Measurements from ENCODE around the gene DMRT3.
A peak's percentile ranks its signal among the peaks of the same experiment; 100 is the strongest.

The DMRT3 gene

GRCh38 chr9:970151-970996, 6.1 kb upstream of the DMRT3 start:
- no peak for DNase-seq (ENCODE audit: low read depth, low spot score)

DNA sequence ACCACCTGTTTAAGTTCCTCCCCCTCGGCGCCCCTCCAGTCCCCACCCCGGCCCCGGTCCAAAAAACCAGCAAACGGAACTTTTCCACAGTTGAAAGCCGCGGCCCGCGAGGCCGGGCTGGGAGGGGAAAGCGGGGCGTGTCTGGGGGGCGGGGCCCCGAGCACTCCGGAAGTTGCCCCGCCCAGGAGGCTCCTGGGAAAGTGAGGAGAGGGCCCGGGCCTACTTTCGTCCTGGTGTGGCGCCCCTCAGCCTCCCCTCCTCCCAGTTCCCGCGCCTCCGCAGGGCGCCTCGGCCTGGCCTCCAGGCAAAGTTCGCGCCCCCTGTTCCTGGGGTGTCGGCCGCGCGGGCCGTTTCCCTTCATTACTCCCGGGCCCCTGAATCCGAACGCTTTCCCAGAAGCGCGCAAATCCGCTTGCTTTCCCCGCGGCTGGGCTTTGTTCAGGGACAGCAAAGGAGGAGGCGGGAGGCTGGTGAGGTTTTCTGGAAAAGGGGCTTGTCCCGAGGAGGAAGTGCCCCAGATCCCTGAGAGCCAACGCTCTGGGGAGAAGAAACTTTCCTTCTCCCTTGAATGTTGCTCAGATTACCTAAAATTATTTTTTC, 4.5 kb upstream of the DMRT3 start:
- DNase-seq (ENCODE audit: low read depth, low spot score) = no peak

- no peak for DNase-seq (ENCODE audit: low read depth, low spot score)
Observed at GRCh38 chr9:972501-973294, 3.8 kb upstream of the DMRT3 start.

GRCh38 chr9:973295-973834, 3.1 kb upstream of the DMRT3 start:
- DNase-seq (ENCODE audit: low read depth, low spot score) = no peak

GRCh38 chr9:974031-974995, 2.1 kb upstream of the DMRT3 start:
- DNase-seq (ENCODE audit: low read depth, low spot score) = no peak

- DNase-seq (ENCODE audit: low read depth, low spot score) = no peak
Observed at GRCh38 chr9:974996-975739, 1.3 kb upstream of the DMRT3 start.

- no peak for DNase-seq (ENCODE audit: low read depth, low spot score)
Observed at GRCh38 chr9:975740-976257, 656 bp upstream of the DMRT3 start.

- DNase-seq (ENCODE audit: low read depth, low spot score) = peak; percentile 23
Observed at GRCh38 chr9:976943-977837, 735 bp downstream of the DMRT3 start.

DNA sequence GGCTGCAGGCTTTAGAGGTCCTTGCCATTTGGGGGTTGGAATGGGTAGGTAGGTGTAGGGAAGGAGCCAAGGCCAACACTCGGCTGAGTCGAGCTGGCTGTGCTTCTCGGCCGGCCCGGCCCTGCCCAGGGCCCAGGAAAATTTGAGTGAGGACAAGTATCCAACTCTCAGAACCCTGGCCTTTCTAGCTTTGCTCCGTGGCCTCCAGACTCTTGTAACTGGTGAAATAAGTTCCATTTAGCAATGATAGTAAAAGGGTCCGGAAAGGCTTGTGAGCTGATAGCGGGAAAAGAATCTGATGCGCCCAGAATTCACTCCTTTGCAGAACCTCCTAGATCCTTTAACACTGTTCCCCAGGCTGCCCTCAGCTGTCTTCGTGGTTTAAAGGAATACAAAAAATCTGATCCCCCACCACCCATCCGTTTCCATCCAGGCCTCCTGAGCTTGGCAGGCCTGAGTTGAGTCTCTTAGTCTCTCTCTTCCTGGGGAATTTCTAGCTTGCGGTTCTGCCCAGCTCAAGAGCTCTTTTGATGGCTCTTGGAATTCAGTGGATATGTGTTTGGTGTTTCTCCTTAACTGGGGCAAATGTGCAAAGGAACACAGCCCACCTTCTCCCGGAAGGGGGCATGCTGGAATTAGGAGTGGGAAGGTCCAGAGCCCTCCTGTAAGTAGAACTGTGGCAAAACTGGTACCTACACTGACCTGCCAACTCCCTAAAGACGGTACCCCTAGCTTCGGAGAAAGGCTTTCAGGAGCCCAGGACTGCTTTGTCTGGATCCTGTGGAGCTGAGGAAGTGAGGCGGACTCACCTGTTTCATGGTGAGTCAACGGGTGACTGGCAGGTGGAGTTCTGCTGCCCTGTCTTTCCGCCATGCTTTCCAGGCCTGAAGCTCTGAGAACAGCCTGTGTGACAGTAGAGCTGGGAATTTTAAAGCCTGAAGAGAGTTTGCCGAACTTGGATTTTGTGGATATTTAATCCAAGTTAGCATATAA, 1.7 kb downstream of the DMRT3 start:
- no peak for DNase-seq (ENCODE audit: low read depth, low spot score)

GRCh38 chr9:979983-980382, 3.5 kb downstream of the DMRT3 start:
- DNase-seq (ENCODE audit: low read depth, low spot score) = no peak

DNA sequence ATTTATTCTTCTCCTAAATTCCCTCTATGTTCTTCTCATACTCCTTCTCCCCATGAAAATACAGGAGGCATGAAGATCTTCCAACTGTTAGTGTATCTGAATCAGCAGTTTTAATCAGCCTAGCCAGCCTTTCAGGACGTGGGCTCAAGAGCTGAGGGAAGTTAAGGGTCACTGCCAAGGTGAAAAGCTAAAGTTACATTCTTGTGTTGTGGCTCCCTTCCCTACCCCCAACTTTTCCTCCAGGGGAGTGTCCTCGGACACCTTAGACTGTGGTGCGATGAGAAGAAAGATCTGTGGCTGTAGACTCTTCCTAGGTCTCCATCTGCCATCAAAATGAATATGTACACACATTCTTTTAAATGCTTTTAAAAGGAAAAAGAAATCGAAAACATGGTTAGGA, 4.2 kb downstream of the DMRT3 start:
- no peak for DNase-seq (ENCODE audit: low read depth, low spot score)

DNA sequence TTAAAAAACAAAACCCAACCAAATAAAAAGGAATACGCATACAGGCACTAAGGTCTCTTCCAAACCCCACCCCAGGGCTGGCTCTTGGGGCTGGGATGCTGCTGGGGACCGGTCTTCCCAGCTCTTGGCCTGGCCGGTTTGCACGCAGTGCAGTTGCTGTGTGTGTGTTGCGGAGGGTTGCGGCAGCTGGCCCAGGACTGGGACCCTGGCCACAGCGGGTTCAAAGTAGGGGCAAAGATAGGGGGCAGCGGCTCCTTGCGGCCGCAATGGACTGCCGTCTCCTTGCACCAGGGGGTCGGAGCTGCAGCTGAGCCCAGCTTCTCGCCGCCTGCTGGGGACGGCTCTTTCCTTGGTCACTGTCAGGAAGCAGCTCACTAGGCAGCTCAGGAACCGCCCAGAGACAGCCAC, 5.0 kb downstream of the DMRT3 start:
- DNase-seq (ENCODE audit: low read depth, low spot score) = no peak

GRCh38 chr9:982394-983230, 6.2 kb downstream of the DMRT3 start:
- DNase-seq (ENCODE audit: low read depth, low spot score) = no peak

- no peak for DNase-seq (ENCODE audit: low read depth, low spot score)
Observed at GRCh38 chr9:994005-994404, 17.6 kb downstream of the DMRT3 start.

GRCh38 chr9:995192-995591, 18.7 kb downstream of the DMRT3 start:
- no peak for DNase-seq (ENCODE audit: low read depth, low spot score)

GRCh38 chr9:995781-996180, 19.3 kb downstream of the DMRT3 start:
- peak; percentile 58 for DNase-seq (ENCODE audit: low read depth, low spot score)
